Measurements from ENCODE around the gene MINDY4.
A peak's percentile ranks its signal among the peaks of the same experiment; 100 is the strongest.

MINDY4 gene

GRCh38 chr7:30916255-30916654 is 145.0 kb downstream of the MINDY4 start:
- DNase-seq (ENCODE audit: low spot score), result no peak

DNA sequence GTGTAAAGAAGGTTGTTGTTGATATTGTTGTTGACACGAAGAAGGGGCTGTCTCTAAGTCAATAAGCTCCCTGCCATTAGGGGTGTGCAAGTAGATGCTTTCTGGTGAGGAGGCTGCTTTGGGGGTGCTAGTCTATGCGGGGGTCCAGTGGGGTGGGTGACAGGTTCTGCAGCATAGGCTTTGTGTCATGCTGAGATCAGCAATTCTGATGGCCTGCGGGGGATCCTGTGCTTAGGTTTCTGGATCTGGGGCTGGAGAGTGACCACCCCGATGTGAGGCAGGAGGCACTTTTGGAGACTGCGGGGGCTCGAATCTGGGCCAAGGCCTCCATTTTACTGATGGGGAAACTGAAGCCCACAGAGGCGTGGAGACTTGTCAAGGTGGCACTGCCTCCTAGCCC is 145.6 kb downstream of the MINDY4 start:
- no peak for DNase-seq (ENCODE audit: low spot score)

GRCh38 chr7:30917216-30917893 is 146.1 kb downstream of the MINDY4 start:
- no peak for DNase-seq (ENCODE audit: low spot score)

DNA sequence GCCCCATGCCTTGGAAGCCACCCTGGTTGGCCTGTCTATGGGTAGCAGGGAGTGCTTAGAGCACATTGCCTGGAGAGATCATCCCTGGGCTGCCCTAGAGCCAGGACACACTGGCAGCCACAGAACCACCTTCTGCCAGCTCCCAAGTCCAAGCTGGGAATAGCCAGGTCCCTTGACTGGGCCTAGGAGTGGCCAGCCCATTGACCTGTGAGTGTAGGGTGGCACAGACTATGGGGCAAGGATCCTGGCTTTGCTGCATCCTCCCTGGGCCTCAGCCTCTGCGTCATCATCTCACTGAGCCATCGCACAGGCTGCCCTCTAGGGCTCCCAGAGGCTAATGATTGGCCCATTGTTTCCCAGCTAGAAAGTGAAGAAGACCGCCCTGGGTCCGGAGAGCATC is 147.5 kb downstream of the MINDY4 start:
- DNase-seq (ENCODE audit: low spot score), result no peak

GRCh38 chr7:30920021-30920583 is 148.9 kb downstream of the MINDY4 start:
- DNase-seq (ENCODE audit: low spot score), result no peak

DNA sequence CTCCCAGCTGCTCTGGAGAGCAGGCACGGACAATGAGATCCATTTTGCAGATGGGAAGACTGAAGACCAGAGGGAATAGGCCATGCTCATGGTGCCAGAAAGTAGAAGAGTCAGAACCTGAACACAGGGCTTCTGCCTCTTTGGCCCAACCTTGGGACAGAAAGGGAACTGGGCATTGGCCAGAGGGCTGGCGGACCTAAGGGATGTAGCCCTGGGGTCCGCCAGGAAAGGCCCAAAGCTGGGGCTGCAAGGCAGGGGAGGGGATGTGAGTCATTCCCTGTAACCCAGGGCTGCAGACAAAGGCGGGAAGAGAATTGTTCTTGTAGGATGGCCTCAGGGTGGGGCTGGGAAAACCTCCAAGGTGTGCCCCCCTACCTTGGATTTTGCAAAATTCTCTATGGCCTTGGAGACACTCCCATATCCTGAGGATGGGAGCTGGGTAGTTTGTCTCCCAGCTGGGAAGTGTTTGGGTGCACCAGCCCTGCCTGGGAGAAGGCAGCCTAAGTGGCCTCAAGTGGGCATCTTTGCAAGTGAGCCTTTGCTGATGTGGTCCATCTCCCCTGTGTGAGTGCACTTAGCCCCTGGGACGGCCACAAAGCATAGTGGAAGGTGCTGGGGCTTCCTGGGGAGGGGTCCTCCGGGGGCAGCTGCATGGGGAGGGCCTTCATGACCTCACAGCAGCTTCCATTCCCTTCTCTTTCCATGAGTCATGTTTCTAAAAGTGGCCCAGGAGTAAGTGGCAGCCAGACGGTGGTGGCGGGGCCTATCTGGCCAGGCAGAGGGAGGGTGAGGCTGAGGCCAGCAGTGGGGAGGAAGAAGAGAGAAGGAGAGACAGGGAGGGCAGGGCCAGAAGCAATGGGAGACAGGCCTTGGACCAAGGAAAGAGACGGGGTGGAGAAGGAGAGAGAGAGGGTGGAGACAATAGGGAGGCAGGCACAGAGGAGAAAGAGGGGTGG is 149.6 kb downstream of the MINDY4 start:
- DNase-seq (ENCODE audit: low spot score), result peak; percentile 41

DNA sequence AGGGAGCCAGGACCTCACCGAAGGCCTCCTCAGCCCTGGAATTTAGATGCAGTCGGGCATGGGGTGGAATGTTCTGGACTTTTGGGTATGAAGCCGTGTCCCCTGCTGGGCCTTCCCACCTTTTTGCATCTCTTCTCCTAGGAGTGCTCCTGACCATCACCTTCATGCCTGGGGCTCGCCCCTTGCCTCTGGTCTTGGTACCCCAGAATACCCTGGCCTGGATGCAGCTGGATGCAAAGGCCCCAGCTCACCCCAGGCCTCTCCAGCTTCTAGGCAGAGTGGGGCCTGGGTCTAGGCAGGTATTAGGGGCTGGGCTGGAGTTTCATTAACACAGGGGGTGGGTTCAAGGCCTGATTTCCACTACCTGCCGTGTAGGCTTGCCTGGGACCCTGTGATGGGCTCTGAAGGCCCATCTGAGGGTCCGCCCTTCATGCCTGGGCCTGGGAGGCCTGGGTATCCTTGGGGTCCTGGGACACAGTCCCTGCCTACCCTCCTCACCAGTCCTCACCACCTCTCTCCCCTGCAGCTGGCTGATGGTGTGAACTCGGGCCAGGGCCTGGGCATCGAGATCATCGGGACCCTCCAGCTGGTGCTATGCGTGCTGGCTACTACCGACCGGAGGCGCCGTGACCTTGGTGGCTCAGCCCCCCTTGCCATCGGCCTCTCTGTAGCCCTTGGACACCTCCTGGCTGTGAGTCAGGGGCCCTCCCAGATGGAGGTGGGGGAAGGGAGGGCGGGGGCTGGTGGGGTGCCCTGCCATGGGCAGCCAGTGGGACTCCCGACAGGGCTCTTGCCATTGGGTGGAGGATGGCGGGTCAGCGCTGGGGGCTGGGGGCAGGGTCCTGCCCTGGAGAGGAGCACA is 150.6 kb downstream of the MINDY4 start:
- DNase-seq (ENCODE audit: low spot score), result peak; percentile 43

DNA sequence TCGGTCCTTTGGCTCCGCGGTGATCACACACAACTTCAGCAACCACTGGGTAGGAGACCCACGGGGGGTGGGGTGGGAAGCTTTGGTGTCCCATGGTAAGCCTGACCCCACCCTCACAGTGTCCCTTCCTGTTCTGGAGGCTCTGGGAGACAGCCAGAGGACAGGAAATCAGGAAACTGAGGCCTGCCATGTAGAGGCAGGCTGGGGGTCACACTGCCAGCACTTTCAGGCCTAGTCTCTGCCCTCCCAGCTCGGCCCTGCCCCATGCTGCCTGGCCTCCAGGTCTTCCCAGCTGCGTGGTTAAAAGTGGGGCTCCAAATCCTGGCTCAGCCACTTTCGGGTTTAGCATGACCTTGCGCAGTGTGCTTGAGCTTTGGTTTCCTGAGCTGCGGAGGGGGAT is 151.4 kb downstream of the MINDY4 start:
- DNase-seq (ENCODE audit: low spot score), result peak; percentile 40

DNA sequence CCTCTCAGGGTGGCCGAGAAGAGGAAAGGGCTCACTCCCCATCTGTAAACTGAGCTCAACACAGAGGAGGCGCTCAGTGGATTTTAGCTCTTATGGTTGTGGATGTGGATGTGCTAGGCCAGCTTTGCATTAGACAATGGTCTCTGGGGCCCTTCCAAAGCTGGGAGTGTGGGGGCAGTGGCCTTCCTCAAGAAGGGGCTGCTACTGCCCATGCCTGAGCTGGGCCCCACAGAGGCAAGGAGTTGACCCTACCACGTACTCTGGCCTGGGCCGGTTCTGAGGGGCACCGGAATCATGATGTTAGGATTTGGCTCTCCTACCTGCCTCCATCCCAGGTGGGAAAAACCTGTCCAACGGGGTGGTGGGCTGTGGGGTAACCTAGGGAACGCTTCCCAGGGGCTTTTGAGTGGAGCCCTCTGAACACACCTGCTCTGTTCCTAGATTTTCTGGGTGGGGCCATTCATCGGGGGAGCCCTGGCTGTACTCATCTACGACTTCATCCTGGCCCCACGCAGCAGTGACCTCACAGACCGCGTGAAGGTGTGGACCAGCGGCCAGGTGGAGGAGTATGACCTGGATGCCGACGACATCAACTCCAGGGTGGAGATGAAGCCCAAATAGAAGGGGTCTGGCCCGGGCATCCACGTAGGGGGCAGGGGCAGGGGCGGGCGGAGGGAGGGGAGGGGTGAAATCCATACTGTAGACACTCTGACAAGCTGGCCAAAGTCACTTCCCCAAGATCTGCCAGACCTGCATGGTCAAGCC is 152.0 kb downstream of the MINDY4 start:
- DNase-seq (ENCODE audit: low spot score), result peak; percentile 34

DNA sequence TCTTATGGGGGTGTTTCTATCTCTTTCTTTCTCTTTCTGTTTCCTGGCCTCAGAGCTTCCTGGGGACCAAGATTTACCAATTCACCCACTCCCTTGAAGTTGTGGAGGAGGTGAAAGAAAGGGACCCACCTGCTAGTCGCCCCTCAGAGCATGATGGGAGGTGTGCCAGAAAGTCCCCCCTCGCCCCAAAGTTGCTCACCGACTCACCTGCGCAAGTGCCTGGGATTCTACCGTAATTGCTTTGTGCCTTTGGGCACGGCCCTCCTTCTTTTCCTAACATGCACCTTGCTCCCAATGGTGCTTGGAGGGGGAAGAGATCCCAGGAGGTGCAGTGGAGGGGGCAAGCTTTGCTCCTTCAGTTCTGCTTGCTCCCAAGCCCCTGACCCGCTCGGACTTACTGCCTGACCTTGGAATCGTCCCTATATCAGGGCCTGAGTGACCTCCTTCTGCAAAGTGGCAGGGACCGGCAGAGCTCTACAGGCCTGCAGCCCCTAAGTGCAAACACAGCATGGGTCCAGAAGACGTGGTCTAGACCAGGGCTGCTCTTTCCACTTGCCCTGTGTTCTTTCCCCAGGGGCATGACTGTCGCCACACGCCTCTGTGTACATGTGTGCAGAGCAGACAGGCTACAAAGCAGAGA is 152.7 kb downstream of the MINDY4 start:
- DNase-seq (ENCODE audit: low spot score), result peak; percentile 38

- DNase-seq (ENCODE audit: low spot score), result no peak
Observed at GRCh38 chr7:30924624-30925023, 153.4 kb downstream of the MINDY4 start.

DNA sequence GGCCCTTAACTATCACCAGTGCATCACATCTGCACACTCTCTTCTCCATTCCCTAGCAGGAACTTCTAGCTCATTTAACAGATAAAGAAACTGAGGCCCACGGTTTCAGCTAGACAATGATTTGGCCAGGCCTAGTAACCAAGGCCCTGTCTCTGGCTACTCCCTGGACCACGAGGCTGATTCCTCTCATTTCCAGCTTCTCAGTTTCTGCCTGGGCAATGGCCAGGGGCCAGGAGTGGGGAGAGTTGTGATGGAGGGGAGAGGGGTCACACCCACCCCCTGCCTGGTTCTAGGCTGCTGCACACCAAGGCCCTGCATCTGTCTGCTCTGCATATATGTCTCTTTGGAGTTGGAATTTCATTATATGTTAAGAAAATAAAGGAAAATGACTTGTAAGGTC is 153.9 kb downstream of the MINDY4 start:
- DNase-seq (ENCODE audit: low spot score), result no peak

GRCh38 chr7:30925913-30926312 is 154.7 kb downstream of the MINDY4 start:
- peak; percentile 35 for DNase-seq (ENCODE audit: low spot score)

GRCh38 chr7:30926313-30926712 is 155.1 kb downstream of the MINDY4 start:
- DNase-seq (ENCODE audit: low spot score), result no peak

DNA sequence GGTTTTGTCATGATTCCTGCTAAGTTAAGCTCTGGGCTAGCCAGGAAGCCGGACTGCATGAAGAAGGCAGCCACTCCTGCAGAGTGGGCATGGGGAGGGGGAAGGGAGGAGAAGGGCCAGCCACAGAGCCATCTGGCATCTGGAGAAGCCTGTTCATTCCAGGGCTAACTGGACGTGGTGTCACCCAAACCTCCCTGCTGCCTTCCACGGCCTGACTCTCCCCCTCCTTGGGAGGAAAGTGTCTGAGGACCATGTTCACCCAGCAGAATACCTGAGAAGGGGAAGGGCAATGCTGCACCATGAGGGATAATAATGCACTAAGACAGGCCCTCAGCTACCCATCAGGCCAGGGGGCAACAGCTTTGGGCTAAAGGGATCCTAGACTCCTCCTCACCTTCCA is 155.8 kb downstream of the MINDY4 start:
- no peak for DNase-seq (ENCODE audit: low spot score)

- no peak for DNase-seq (ENCODE audit: low spot score)
Observed at GRCh38 chr7:30927559-30927958, 156.3 kb downstream of the MINDY4 start.

DNA sequence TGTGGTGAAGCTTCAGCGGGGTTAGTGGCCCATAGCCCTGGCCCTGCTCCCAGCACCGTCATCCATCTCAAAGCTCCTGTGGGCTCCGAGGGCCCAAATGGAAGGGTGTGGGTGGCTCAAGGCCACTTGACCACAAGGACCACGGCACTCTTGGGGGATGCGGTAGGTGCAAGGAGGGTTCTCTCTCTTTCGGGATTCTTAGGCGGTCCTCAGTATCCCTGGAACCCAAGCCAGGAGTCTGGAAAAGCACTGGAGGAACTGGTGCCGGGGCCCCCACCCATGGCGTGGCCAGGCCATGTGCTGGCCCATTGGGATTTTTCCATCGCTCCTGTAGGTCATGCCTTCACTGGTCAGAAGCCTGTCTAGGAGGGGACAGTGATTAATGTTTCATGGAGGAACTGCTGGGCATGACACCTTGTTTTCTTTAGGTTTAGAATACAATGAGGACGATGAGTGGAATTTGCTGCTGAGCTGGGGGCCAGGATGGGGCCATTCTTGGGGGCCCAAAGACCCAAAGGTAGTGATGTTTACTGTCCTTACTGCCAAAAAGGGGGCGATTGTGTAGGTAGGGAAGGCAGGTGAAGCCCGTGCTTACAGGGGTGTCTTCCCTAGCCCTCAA is 157.1 kb downstream of the MINDY4 start:
- no peak for DNase-seq (ENCODE audit: low spot score)

- DNase-seq (ENCODE audit: low spot score), result no peak
Observed at GRCh38 chr7:30929686-30930085, 158.5 kb downstream of the MINDY4 start.

DNA sequence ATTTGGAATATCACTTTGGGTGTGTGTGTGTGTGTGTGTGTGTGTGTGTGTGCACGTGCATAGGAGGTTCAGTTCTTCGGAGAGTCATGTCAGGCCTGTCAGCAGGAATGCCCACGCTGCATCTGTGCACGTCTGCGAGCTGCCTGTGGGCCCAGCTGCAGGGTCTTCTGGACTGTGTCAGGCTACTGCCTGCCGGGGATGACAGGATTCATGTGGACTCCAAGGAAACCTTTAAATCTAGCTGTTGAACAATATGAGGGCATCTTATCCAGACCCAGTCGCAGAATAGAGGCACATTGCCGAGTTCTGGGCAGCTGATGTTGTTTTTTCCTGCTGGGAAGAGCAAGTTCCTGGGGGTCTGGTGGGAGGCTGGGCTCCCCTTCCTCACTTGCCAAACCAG is 159.4 kb downstream of the MINDY4 start:
- no peak for DNase-seq (ENCODE audit: low spot score)

Measured in ecto neural progenitor cell (in vitro differentiated cells).